ENCODE measurements around the gene HEXIM2. TPM values are rescaled to one million over a fixed set of nuclear protein-coding genes. Genes with fewer than 3 reads are reported as not detected.
A peak's percentile ranks its signal among the peaks of the same experiment; 100 is the strongest.

Gene HEXIM2
- total and polyA plus RNA-seq, 2 of the 13 experiments (the other 11 are each of a cell fraction or from before 2014, with no cell fraction given), result 27.1 to 32.4 TPM

GRCh38 chr17:45128331-45128730 is 33.3 kb upstream of the HEXIM2 start (continued):
- TF ChIP-seq CAMTA2 (CRISPR knock-in tag; IDR thresholded peaks at IDR 0.05; ENCODE audit: borderline replicate concordance), result no peak
- TF ChIP-seq FOXJ3 (CRISPR knock-in tag; IDR thresholded peaks at IDR 0.05; ENCODE audit: borderline replicate concordance), result no peak
- no peak for TF ChIP-seq MAX (IDR thresholded peaks at IDR 0.05)
- TF ChIP-seq ZBTB38 (CRISPR knock-in tag; IDR thresholded peaks at IDR 0.05), result 0 out of 2 replicates have a peak, but pooled peaks have one; percentile 33
- TF ChIP-seq ATF2 (CRISPR knock-in tag; IDR thresholded peaks at IDR 0.05), result no peak

- in situ Hi-C loops (cut with HindIII; ENCODE audit: extremely low pct_ligation_motif_present, low pct_unique_long_range_greater_than_20kb) (no loop called here), intact Hi-C loops (cut with micrococcal nuclease; ENCODE audit: unreplicated experiment) (no loop called here)
- H3K27me3 ChIP-seq (ENCODE audit: control insufficient read depth in 1 of 2, insufficient read depth in 2 of 2, low read length in 2 of 2), result no peaks in the 10 kb centered on the region
- peak overlapping the region; percentile 54 for H3K4me2 ChIP-seq (ENCODE audit: low read depth, low read length)
- FAIRE-seq, result no peak
- no peaks in the 10 kb centered on the region for H3K9me3 ChIP-seq (ENCODE audit: low read length)
- H2AFZ ChIP-seq (ENCODE audit: low read length), result no peak overlapping the region
- H4K20me1 ChIP-seq (ENCODE audit: insufficient read depth, low read length), result no peaks in the 10 kb centered on the region
- ChIA-PET POLR2A (interaction anchor here (0.8 to 4.7 kb wide), 12 partner anchors 15 to 73 kb away, joined by 3 to 71 read pairs (median 6); partner anchors contain the start of genes HEXIM1, HEXIM2 and NMT1), CTCF (ENCODE audit: low intra/inter-chr PET ratio, low total read pairs) (no interaction called here)
- no TSS peak for BruUV-seq (replicated peaks)
- no peak for ATAC-seq
- DNase-seq (ENCODE audit: low spot score), result no peak
- 85% methylated on average over 2 of the region's 2 CpGs for WGBS (ENCODE audit: low lambda C conversion rate)
- H3K4me1 ChIP-seq (ENCODE audit: insufficient read depth, low read length), result peaks cover 75% of the 10 kb centered on the region
- H3K9ac ChIP-seq (ENCODE audit: insufficient read depth, low read depth, low read length), result peak overlapping the region; percentile 59; the same call in 1 of the 2 replicates
- no peak overlapping the region for H3K4me3 ChIP-seq (replicated peaks in 1 of 3; ENCODE audit: insufficient read depth in 1 of 3, low read depth in 2 of 3, low read length in 3 of 3)
- no peaks in the 10 kb centered on the region for H3K36me3 ChIP-seq (replicated peaks in 1 of 2; ENCODE audit: control insufficient read depth in 1 of 2, insufficient read depth in 2 of 2, low read length in 2 of 2)
- H3K27ac ChIP-seq (ENCODE audit: extremely low read length, insufficient read depth, low read length), result peak overlapping the region; percentile 63
- peaks cover 4% of the 10 kb centered on the region for H3K79me2 ChIP-seq (ENCODE audit: insufficient read depth, low read length)
- no peak for TF ChIP-seq NR2F2 (IDR thresholded peaks at IDR 0.05; ENCODE audit: borderline replicate concordance, low read depth)
- no peak for TF ChIP-seq ZGPAT (CRISPR knock-in tag; IDR thresholded peaks at IDR 0.05)
- no peak for TF ChIP-seq SALL2 (CRISPR knock-in tag; IDR thresholded peaks at IDR 0.05)
- TF ChIP-seq GLMP (CRISPR knock-in tag; IDR thresholded peaks at IDR 0.05; ENCODE audit: borderline replicate concordance), result no peak
- TF ChIP-seq ATF2 (CRISPR knock-in tag; IDR thresholded peaks at IDR 0.05), result no peak
- TF ChIP-seq DZIP1 (CRISPR knock-in tag; IDR thresholded peaks at IDR 0.05), result no peak
- TF ChIP-seq NFE2L2 (IDR thresholded peaks at IDR 0.05; ENCODE audit: low read length), result no peak
- no peak for TF ChIP-seq ZFP41 (CRISPR knock-in tag; IDR thresholded peaks at IDR 0.05; ENCODE audit: borderline replicate concordance)
- no peak for TF ChIP-seq ZNF207 (IDR thresholded peaks at IDR 0.05; ENCODE audit: borderline replicate concordance)
- 0 out of 2 replicates have a peak, but pooled peaks have one; percentile 34 for TF ChIP-seq ZNF616 (CRISPR knock-in tag; IDR thresholded peaks at IDR 0.05; ENCODE audit: low read depth)
- no peak for TF ChIP-seq ZNF749 (CRISPR knock-in tag; IDR thresholded peaks at IDR 0.05; ENCODE audit: borderline replicate concordance)
Observed at GRCh38 chr17:45128989-45129388, 32.7 kb upstream of the HEXIM2 start.
